ENCODE data around the gene PMS2. TPM values are rescaled to one million over a fixed set of nuclear protein-coding genes. Genes with fewer than 3 reads are reported as not detected.

The PMS2 gene
- total RNA-seq, 2 donors from 2014 or later = 9.3 to 9.9 TPM

DNA sequence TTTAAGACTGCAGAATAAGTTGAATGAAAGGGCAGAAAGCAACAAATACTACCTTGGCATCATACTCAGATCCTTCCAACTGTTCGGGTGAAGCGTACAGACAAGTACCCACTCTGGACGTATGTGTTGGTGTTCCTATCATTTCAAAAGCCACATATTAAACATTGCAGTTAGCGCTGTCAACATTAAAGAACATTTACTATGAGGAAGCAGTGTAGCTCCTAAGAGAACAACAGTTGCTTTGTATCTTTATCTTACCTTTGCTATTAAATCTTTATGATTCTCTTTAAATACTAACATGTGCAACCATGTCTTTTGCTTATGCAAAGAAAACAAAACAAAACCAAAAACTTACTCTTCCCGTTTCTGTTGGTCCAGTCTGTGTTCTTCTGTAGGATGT, 19.7 kb upstream of the PMS2 start:
- H3K4me1 ChIP-seq = peaks cover 7% of the 10 kb centered on the region
- TF ChIP-seq, protein P1, sequence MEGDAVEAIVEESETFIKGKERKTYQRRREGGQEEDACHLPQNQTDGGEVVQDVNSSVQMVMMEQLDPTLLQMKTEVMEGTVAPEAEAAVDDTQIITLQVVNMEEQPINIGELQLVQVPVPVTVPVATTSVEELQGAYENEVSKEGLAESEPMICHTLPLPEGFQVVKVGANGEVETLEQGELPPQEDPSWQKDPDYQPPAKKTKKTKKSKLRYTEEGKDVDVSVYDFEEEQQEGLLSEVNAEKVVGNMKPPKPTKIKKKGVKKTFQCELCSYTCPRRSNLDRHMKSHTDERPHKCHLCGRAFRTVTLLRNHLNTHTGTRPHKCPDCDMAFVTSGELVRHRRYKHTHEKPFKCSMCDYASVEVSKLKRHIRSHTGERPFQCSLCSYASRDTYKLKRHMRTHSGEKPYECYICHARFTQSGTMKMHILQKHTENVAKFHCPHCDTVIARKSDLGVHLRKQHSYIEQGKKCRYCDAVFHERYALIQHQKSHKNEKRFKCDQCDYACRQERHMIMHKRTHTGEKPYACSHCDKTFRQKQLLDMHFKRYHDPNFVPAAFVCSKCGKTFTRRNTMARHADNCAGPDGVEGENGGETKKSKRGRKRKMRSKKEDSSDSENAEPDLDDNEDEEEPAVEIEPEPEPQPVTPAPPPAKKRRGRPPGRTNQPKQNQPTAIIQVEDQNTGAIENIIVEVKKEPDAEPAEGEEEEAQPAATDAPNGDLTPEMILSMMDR (IDR thresholded peaks at IDR 0.05) = no peak
- no peak overlapping the region for H3K9ac ChIP-seq (ENCODE audit: low read depth in 2 of 2, low read length in 2 of 2)
- H3K36me3 ChIP-seq = peaks cover under 1% of the 10 kb centered on the region
- no peaks in the 10 kb centered on the region for H3K27me3 ChIP-seq
- DNase-seq = no peak
- no peak overlapping the region for H3K4me3 ChIP-seq
- H3K9me3 ChIP-seq = no peaks in the 10 kb centered on the region
- intact Hi-C loops (cut with DNase I) = no loop called here
- peak overlapping the region; percentile 84 for H3K27ac ChIP-seq

DNA sequence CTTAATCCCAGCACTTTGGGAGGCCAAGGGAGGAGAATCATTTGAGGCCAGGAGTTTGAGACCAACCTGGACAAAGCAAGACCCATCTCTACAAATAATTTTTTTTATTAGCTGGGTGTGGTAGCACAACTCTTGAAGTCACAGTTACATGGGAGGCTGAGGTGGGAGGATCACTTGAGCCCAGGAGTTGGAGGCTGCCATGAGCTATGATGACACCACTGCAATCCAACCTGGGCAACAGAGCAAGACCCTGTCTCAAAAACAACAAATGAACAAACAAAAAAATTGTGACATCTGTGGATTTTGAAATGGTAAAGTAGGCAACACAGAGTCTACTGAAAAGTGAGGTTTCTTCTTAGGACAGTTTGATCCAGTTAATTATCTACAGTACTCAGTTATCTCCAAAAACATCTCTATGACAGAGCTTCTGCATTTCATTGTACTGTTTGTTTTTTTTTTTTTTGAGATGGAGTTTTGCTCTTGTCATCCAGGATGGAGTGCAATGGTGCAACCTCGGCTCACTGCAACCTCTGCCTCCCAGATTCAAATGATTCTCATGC, 19.0 kb upstream of the PMS2 start:
- no peaks in the 10 kb centered on the region for H3K27me3 ChIP-seq
- H3K4me1 ChIP-seq = peaks cover 7% of the 10 kb centered on the region
- TF ChIP-seq, protein P1 (IDR thresholded peaks at IDR 0.05) = no peak
- H3K36me3 ChIP-seq = peaks cover 8% of the 10 kb centered on the region
- H3K9ac ChIP-seq (ENCODE audit: low read depth in 2 of 2, low read length in 2 of 2) = no peak overlapping the region
- H3K27ac ChIP-seq = peak overlapping the region; percentile 84
- DNase-seq = no peak
- H3K9me3 ChIP-seq = no peaks in the 10 kb centered on the region
- intact Hi-C loops (cut with DNase I) = no loop called here
- H3K4me3 ChIP-seq = no peak overlapping the region

GRCh38 chr7:6026820-6027311, 18.0 kb upstream of the PMS2 start:
- Histone ChIP-seq H3K9me3 (no peaks in the 10 kb centered on the region), H3K4me3 (peak overlapping the region; percentile 24), H3K27me3 (no peaks in the 10 kb centered on the region), H3K36me3 (peaks cover 17% of the 10 kb centered on the region), H3K9ac (ENCODE audit: low read depth in 2 of 2, low read length in 2 of 2) (peak overlapping the region in 1 of 2 donors; percentile 73), H3K27ac (peak overlapping the region; percentile 84), H3K4me1 (peaks cover 7% of the 10 kb centered on the region)
- TF ChIP-seq, protein P1 (IDR thresholded peaks at IDR 0.05) = no peak
- intact Hi-C loops (cut with DNase I) = no loop called here
- peak; percentile 31 for DNase-seq

DNA sequence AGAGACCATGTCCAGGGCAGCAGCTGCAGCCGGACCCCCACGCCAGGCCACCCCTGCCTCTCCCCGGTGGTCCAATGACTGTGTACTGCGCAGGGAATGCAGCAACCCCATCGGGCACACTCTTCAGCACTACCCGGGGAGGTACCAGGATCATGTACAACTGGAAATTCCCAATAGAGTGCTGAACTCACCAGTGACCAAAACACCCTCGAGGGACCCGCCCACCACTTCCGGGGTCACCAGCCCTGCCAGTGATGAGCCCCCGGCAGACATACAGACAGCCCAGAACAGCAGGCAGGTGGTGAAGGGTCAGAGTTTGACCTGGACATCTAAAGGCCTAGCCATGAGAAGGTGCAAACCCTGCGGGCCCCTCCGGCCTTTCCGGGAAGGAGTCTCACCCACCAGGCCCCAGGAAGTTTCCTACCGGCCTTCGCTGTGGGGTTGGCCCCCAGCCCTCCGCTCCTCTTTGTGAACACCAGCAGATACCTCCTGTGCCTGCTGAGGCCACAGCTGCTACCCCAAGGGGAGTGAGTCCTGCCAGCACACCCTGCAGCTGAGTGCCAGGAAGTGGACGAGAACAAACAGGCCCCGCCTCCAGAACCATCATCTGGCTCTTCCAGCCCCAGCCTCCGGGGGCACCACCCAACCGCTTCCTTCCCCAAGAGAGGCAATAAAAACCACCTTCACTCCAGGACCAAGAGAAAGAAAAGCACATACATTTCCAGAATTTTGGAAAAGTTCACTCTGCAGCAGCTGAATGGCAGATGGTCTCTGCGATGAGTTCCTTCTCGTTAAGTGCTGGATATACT, 17.4 kb upstream of the PMS2 start:
- H3K27me3 ChIP-seq = no peaks in the 10 kb centered on the region
- TF ChIP-seq, protein P1 (IDR thresholded peaks at IDR 0.05) = no peak
- intact Hi-C loops (cut with DNase I) = no loop called here
- peaks cover 7% of the 10 kb centered on the region for H3K4me1 ChIP-seq
- H3K9ac ChIP-seq (ENCODE audit: low read depth in 2 of 2, low read length in 2 of 2) = peak overlapping the region; percentile 48 to 73
- H3K27ac ChIP-seq = peak overlapping the region; percentile 84
- H3K4me3 ChIP-seq = peak overlapping the region; percentile 24
- peak; percentile 91 for DNase-seq
- peaks cover 20% of the 10 kb centered on the region for H3K36me3 ChIP-seq
- no peaks in the 10 kb centered on the region for H3K9me3 ChIP-seq

GRCh38 chr7:6023974-6024435, 15.2 kb upstream of the PMS2 start:
- H3K27me3 ChIP-seq = no peaks in the 10 kb centered on the region
- H3K36me3 ChIP-seq = peaks cover 20% of the 10 kb centered on the region
- peak overlapping the region in 1 of 2 donors; percentile 58 for H3K9ac ChIP-seq (ENCODE audit: low read depth in 2 of 2, low read length in 2 of 2)
- no peaks in the 10 kb centered on the region for H3K9me3 ChIP-seq
- H3K4me3 ChIP-seq = no peak overlapping the region
- H3K27ac ChIP-seq = peak overlapping the region; percentile 44
- TF ChIP-seq, protein P1 (IDR thresholded peaks at IDR 0.05) = no peak
- H3K4me1 ChIP-seq = peaks cover 7% of the 10 kb centered on the region
- peak; percentile 62 for DNase-seq
- intact Hi-C loops (cut with DNase I) = no loop called here
